NCI-H2107 treated with DMSO at 0.1 percent for 48 hours (cell line): ENCODE data around the gene ARHGAP22.

Experiments used
- DNase-seq: peaks from one replicate; lab custom pipeline; 2025; ENCODE audit not compliant: unreplicated experiment; lab: John Stamatoyannopoulos, UW

ARHGAP22 gene

GRCh38 chr10:48554656-48555055 is 50.2 kb downstream of the ARHGAP22 start:
- no peak for DNase-seq

- no peak for DNase-seq
Observed at GRCh38 chr10:48554246-48554645, 50.6 kb downstream of the ARHGAP22 start.

GRCh38 chr10:48552946-48553564 is 51.8 kb downstream of the ARHGAP22 start:
- no peak for DNase-seq

- peak; percentile 5 for DNase-seq
Observed at GRCh38 chr10:48551861-48552591, 52.8 kb downstream of the ARHGAP22 start.

- no peak for DNase-seq
Observed at GRCh38 chr10:48550977-48551376, 53.9 kb downstream of the ARHGAP22 start.

GRCh38 chr10:48550071-48550691 is 54.7 kb downstream of the ARHGAP22 start:
- no peak for DNase-seq

GRCh38 chr10:48549236-48549635 is 55.6 kb downstream of the ARHGAP22 start:
- no peak for DNase-seq

GRCh38 chr10:48548531-48549135 is 56.2 kb downstream of the ARHGAP22 start:
- no peak for DNase-seq

GRCh38 chr10:48547981-48548380 is 56.9 kb downstream of the ARHGAP22 start:
- DNase-seq: no peak

- DNase-seq: no peak
Observed at GRCh38 chr10:48547061-48547895, 57.6 kb downstream of the ARHGAP22 start.

GRCh38 chr10:48545462-48546145 is 59.3 kb downstream of the ARHGAP22 start:
- DNase-seq: no peak

GRCh38 chr10:48543182-48543844 is 61.6 kb downstream of the ARHGAP22 start:
- no peak for DNase-seq

- DNase-seq: no peak
Observed at GRCh38 chr10:48542471-48543181, 62.2 kb downstream of the ARHGAP22 start.

- no peak for DNase-seq
Observed at GRCh38 chr10:48541144-48541795, 63.6 kb downstream of the ARHGAP22 start.

- DNase-seq: no peak
Observed at GRCh38 chr10:48538611-48539010, 66.3 kb downstream of the ARHGAP22 start.

- no peak for DNase-seq
Observed at GRCh38 chr10:48536916-48537890, 67.7 kb downstream of the ARHGAP22 start.

GRCh38 chr10:48536156-48536500 is 68.7 kb downstream of the ARHGAP22 start:
- DNase-seq: no peak
